Subcutaneous abdominal adipose tissue (tissue), 5 donors: Measurements from ENCODE around the gene MALRD1.

Experiments used
- H3K27ac ChIP-seq: one replicate; pipeline ENCODE4 v1.7.0; 2013; ENCODE audit warnings: low read depth, mild to moderate bottlenecking, inconsistent platforms, low read length, moderate library complexity
- H3K27me3 ChIP-seq, 5 donors: one replicate each; pipeline ENCODE4 v1.7.0; 2013; ENCODE audit warnings: low read length in 5 of 5, inconsistent platforms in 1 of 5; ENCODE audit not compliant: control insufficient read depth in 5 of 5, insufficient read depth in 4 of 5
- H3K36me3 ChIP-seq, 5 donors: one replicate each; pipeline ENCODE4 v1.7.0; 2013; ENCODE audit warnings: low read length in 5 of 5; ENCODE audit not compliant: control insufficient read depth in 5 of 5, insufficient read depth in 5 of 5
- H3K4me1 ChIP-seq, 5 donors: one replicate each; pipeline ENCODE4 v1.7.0; 2013; ENCODE audit warnings: low read length in 5 of 5, mild to moderate bottlenecking in 3 of 5, moderate library complexity in 1 of 5; ENCODE audit not compliant: control insufficient read depth in 5 of 5, insufficient read depth in 5 of 5
- H3K4me3 ChIP-seq, 5 donors: one replicate each; pipeline ENCODE4 v1.7.0; 2013; ENCODE audit warnings: low read length in 5 of 5, low read depth in 1 of 5
- H3K9ac ChIP-seq, 5 donors: one replicate each; pipeline ENCODE4 v1.7.0; 2013; ENCODE audit warnings: low read length in 5 of 5, mild to moderate bottlenecking in 4 of 5, moderate library complexity in 3 of 5
- H3K9me3 ChIP-seq, 5 donors: one replicate each; pipeline ENCODE4 v1.7.0; 2013; ENCODE audit warnings: low read length in 5 of 5; ENCODE audit not compliant: control insufficient read depth in 5 of 5
- donor health status: healthy.
- donor health status: healthy.
- donor health status: healthy.
- donor health status: healthy.
- donor health status: healthy.

The MALRD1 gene

DNA sequence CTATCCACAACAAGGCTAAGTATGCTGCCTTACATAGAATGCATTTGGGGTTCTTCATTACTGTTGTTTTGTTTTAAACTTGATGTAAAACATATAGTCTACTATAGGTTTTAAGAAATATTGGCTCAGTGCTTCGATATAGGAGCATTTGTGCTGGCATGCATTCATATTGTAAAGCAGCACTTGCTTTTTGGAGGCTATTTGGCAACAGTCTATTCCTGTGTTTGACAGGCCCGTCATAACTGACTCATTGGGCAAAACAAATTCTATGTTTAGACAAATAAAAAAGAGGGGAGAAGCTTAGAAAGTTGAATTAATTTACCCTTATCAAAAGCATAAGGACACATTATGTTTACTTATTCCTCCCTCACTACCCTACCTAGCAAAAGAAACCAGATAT lies 729.2 kb downstream of the MALRD1 start:
- Histone ChIP-seq H3K4me3 (no peak overlapping the region), H3K4me1 (no peaks in the 10 kb centered on the region), H3K27me3 (no peaks in the 10 kb centered on the region), H3K9ac (no peak overlapping the region), H3K9me3 (no peaks in the 10 kb centered on the region), H3K36me3 (no peaks in the 10 kb centered on the region), H3K27ac (no peak overlapping the region)

DNA sequence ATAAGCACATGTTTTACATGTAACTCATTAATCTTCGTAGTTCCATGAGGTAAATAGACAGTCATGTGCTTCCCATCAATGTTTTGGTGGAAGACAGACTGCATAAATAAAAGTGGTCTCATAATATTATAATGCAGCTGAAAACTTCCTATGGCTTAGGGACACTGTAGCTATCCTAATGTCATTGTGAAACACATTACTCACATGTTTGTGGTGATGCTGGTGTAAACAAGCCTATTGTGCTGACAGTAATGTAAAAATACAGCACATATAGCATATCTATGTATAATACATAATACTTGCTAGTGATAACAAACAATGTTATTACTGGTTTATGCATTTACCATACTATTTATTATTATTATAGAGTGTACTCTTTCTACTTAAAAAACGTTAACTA lies 730.4 kb downstream of the MALRD1 start:
- Histone ChIP-seq H3K9ac (no peak overlapping the region), H3K4me3 (no peak overlapping the region), H3K4me1 (no peaks in the 10 kb centered on the region), H3K27ac (no peak overlapping the region), H3K27me3 (no peaks in the 10 kb centered on the region), H3K9me3 (no peaks in the 10 kb centered on the region), H3K36me3 (no peaks in the 10 kb centered on the region)

DNA sequence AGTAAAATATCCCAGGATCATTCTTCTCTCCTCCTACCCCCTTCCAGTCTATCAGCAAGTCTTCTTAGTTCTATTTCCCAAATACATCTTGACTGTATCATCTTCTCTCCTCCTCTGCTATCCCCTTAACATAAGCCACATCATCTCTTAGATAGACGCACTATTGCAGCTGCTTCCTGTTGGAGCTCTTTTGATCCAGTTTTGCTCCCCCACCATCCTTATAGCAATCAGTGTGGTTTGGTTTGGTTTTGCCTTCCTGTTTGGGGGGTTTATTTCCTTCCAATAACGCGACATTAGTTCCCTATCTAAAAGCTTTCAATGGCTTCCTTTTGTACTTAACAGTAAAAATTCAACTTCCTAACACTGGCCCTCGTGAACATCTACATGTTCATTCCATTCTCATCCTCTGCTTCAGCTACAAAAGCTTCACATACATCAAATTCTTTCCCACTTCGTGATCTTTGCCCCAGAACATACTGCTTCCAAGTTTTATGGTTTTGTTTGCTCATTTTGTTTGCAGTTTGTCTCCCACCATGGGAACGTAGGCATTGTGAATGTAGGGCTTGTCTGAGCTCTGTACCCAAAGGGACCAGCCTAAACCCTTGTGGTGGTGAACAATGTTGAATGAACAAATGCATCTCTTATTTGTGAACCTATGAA lies 734.0 kb downstream of the MALRD1 start:
- no peaks in the 10 kb centered on the region for H3K27me3 ChIP-seq
- no peak overlapping the region for H3K9ac ChIP-seq
- H3K27ac ChIP-seq, result no peak overlapping the region
- no peak overlapping the region for H3K4me3 ChIP-seq
- no peaks in the 10 kb centered on the region for H3K9me3 ChIP-seq
- H3K36me3 ChIP-seq, result no peaks in the 10 kb centered on the region
- peaks cover 0 to 3% (median 0%) of the 10 kb centered on the region in 5 donors for H3K4me1 ChIP-seq

DNA sequence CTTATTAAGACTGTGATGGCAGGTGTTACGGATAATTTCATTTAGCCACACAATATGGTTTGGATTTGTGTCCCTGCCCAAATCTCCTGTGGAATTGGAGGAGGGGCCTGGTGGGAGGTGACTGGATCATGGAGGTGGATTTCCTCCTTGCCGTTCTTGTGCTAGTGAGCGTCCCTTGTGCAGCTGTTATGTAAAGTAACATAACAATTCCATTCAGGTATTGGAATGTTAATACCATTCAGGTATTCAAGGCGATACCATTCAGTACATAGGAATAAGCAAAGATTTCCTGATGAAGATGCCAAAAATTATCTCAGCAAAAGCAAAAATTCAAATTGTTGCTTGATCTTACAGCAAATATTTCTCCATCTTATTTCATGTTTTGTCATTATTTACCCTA lies 735.1 kb downstream of the MALRD1 start:
- Histone ChIP-seq H3K27me3 (no peaks in the 10 kb centered on the region), H3K4me3 (no peak overlapping the region), H3K9ac (no peak overlapping the region), H3K4me1 (peaks cover 0 to 3% (median 0%) of the 10 kb centered on the region in 5 donors), H3K9me3 (no peaks in the 10 kb centered on the region), H3K27ac (no peak overlapping the region), H3K36me3 (no peaks in the 10 kb centered on the region)
